Activated CD8-positive, alpha-beta T cell treated with anti-CD3 and anti-CD28 coated beads, Interleukin-2, amount 10 ng/mL, durations not matched to agents 7 days and 5 days (primary cell): ENCODE data around the gene NOTCH2NLA. TPM values are rescaled to one million over a fixed set of nuclear protein-coding genes. Genes with fewer than 3 reads are reported as not detected.
"Not testable (repeated sequence)": the region's sequence is repeated elsewhere in the genome, so short reads cannot be mapped to it uniquely, and the experiment has no call there.

Experiments used
- ATAC-seq: fragments of 150-1000 bp; cut with Tn5 transposase; one replicate; pipeline ENCODE4 v1.10.0; 2021; ENCODE audit warnings: moderate library complexity
- CTCF ChIA-PET: fragments of 350-600 bp; sonication (Branson Sonifier 250); formaldehyde crosslinking; loops from one replicate; lab custom pipeline; 2021; ENCODE audit warnings: antibody characterized with exemption; lab: Charles Lee
- POLR2A ChIA-PET: fragments of 350-600 bp; sonication (Branson Sonifier 250); formaldehyde crosslinking; loops from one replicate; lab custom pipeline; 2021; ENCODE audit warnings: antibody characterized with exemption; lab: Charles Lee
- DNase-seq: peaks from one replicate; pipeline ENCODE4 v3.0.0-alpha.2; 2020
- H3K27ac Mint-ChIP-seq: one replicate; pipeline ENCODE4 v1.8.0; 2021; ENCODE audit warnings: mild to moderate bottlenecking, mixed read lengths
- H3K27me3 Mint-ChIP-seq: one replicate; pipeline ENCODE4 v1.8.0; 2021; ENCODE audit warnings: low read depth, mixed read lengths
- H3K36me3 Mint-ChIP-seq: one replicate; pipeline ENCODE4 v1.8.0; 2021; ENCODE audit warnings: low read depth, mixed read lengths
- H3K4me1 Mint-ChIP-seq: one replicate; pipeline ENCODE4 v1.8.0; 2021; ENCODE audit warnings: low read depth, mixed read lengths
- H3K4me3 Mint-ChIP-seq: one replicate; pipeline ENCODE4 v1.8.0; 2021; ENCODE audit warnings: mild to moderate bottlenecking, mixed read lengths
- H3K9me3 Mint-ChIP-seq: one replicate; pipeline ENCODE4 v1.8.0; 2022; ENCODE audit warnings: mixed read lengths; ENCODE audit not compliant: insufficient read depth
- total RNA-seq, 2 experiments: library from RNA; stranded (reverse); gene quantifications; one replicate each; pipeline ENCODE4 v1.2.3, GENCODE V29; 2021

Gene NOTCH2NLA
- total RNA-seq, 2 experiments from 2014 or later = 21.9 to 22.2 TPM

GRCh38 chr1:146254569-146255197 lies 25.9 kb upstream of the NOTCH2NLA start:
- ATAC-seq, POLR2A ChIA-PET, H3K27me3 Mint-ChIP-seq, DNase-seq, H3K4me3 Mint-ChIP-seq, H3K9me3 Mint-ChIP-seq, H3K4me1 Mint-ChIP-seq, H3K27ac Mint-ChIP-seq, H3K36me3 Mint-ChIP-seq, CTCF ChIA-PET: not testable (repeated sequence)

GRCh38 chr1:146253249-146253855 lies 24.5 kb upstream of the NOTCH2NLA start:
- H3K4me1 Mint-ChIP-seq, H3K9me3 Mint-ChIP-seq, DNase-seq, H3K4me3 Mint-ChIP-seq, H3K27ac Mint-ChIP-seq, H3K36me3 Mint-ChIP-seq, ATAC-seq, POLR2A ChIA-PET, H3K27me3 Mint-ChIP-seq, CTCF ChIA-PET: not testable (repeated sequence)

GRCh38 chr1:146251523-146251922 lies 22.7 kb upstream of the NOTCH2NLA start:
- DNase-seq, POLR2A ChIA-PET, H3K36me3 Mint-ChIP-seq, H3K27ac Mint-ChIP-seq, H3K4me1 Mint-ChIP-seq, CTCF ChIA-PET, H3K4me3 Mint-ChIP-seq, H3K9me3 Mint-ChIP-seq, ATAC-seq, H3K27me3 Mint-ChIP-seq: not testable (repeated sequence)

GRCh38 chr1:146248643-146249042 lies 19.8 kb upstream of the NOTCH2NLA start:
- DNase-seq, CTCF ChIA-PET, H3K36me3 Mint-ChIP-seq, H3K9me3 Mint-ChIP-seq, H3K4me3 Mint-ChIP-seq, POLR2A ChIA-PET, H3K27ac Mint-ChIP-seq, H3K4me1 Mint-ChIP-seq, H3K27me3 Mint-ChIP-seq: not testable (repeated sequence)
- ATAC-seq = peak; percentile 63

- H3K4me1 Mint-ChIP-seq, DNase-seq, ATAC-seq, CTCF ChIA-PET, H3K9me3 Mint-ChIP-seq, POLR2A ChIA-PET, H3K4me3 Mint-ChIP-seq, H3K27ac Mint-ChIP-seq, H3K36me3 Mint-ChIP-seq, H3K27me3 Mint-ChIP-seq: not testable (repeated sequence)
Observed at GRCh38 chr1:146236626-146237025, 7.8 kb upstream of the NOTCH2NLA start.

GRCh38 chr1:146236026-146236601 lies 7.3 kb upstream of the NOTCH2NLA start:
- DNase-seq = not testable (repeated sequence)

GRCh38 chr1:146228144-146228682 lies 608 bp downstream of the NOTCH2NLA start:
- H3K27ac Mint-ChIP-seq, POLR2A ChIA-PET, H3K27me3 Mint-ChIP-seq, H3K9me3 Mint-ChIP-seq, CTCF ChIA-PET, H3K36me3 Mint-ChIP-seq, H3K4me1 Mint-ChIP-seq: not testable (repeated sequence)
- ATAC-seq (peak; percentile 69), DNase-seq (peak; percentile 30)
- H3K4me3 Mint-ChIP-seq = peak overlapping the region; percentile 74

More at GRCh38 chr1:146236026-146236601, 7.3 kb upstream of the NOTCH2NLA start:
- H3K4me3 Mint-ChIP-seq, H3K9me3 Mint-ChIP-seq, H3K27me3 Mint-ChIP-seq, ATAC-seq, H3K4me1 Mint-ChIP-seq, H3K27ac Mint-ChIP-seq, H3K36me3 Mint-ChIP-seq, POLR2A ChIA-PET, CTCF ChIA-PET: not testable (repeated sequence)

GRCh38 chr1:146174531-146174930 lies 54.3 kb downstream of the NOTCH2NLA start:
- H3K9me3 Mint-ChIP-seq, H3K4me1 Mint-ChIP-seq, POLR2A ChIA-PET, H3K36me3 Mint-ChIP-seq, ATAC-seq, CTCF ChIA-PET, H3K4me3 Mint-ChIP-seq, DNase-seq, H3K27me3 Mint-ChIP-seq, H3K27ac Mint-ChIP-seq: not testable (repeated sequence)

- ATAC-seq, H3K4me3 Mint-ChIP-seq, H3K27ac Mint-ChIP-seq, CTCF ChIA-PET, DNase-seq, H3K4me1 Mint-ChIP-seq, H3K9me3 Mint-ChIP-seq, H3K36me3 Mint-ChIP-seq, POLR2A ChIA-PET, H3K27me3 Mint-ChIP-seq: not testable (repeated sequence)
Observed at GRCh38 chr1:146167740-146168139, 61.1 kb downstream of the NOTCH2NLA start.

- H3K9me3 Mint-ChIP-seq, H3K36me3 Mint-ChIP-seq, POLR2A ChIA-PET, H3K27ac Mint-ChIP-seq, DNase-seq, ATAC-seq, H3K4me3 Mint-ChIP-seq, H3K27me3 Mint-ChIP-seq, CTCF ChIA-PET, H3K4me1 Mint-ChIP-seq: not testable (repeated sequence)
Observed at GRCh38 chr1:146167273-146167672, 61.5 kb downstream of the NOTCH2NLA start.

GRCh38 chr1:146144465-146144864 lies 84.4 kb downstream of the NOTCH2NLA start, which contains the start of gene NBPF10:
NBPF10 (minus strand) TSS chr1:146144804; CDS start chr1:146144769, 35 bp downstream.
- H3K36me3 Mint-ChIP-seq, CTCF ChIA-PET, H3K9me3 Mint-ChIP-seq, H3K4me1 Mint-ChIP-seq, H3K27me3 Mint-ChIP-seq, H3K27ac Mint-ChIP-seq, POLR2A ChIA-PET, H3K4me3 Mint-ChIP-seq, ATAC-seq: not testable (repeated sequence)
- peak; percentile 23 for DNase-seq
